SJCRH30 (cell line): ENCODE results near the gene CHD5. TPM values are rescaled to one million over a fixed set of nuclear protein-coding genes. Genes with fewer than 3 reads are reported as not detected.
A peak's percentile ranks its signal among the peaks of the same experiment; 100 is the strongest.

Source experiments
- DNase-seq, 2 experiments: peaks; one replicate each; pipeline ENCODE4 v3.0.0-alpha.2; 2015 to 2020
- H3K27ac ChIP-seq: fragments of 250-450 bp; sonication (Bioruptor Pico); 2 replicates; pipeline ENCODE4 v1.5.1; 2020; ENCODE audit warnings: mild to moderate bottlenecking, moderate library complexity
- H3K27me3 ChIP-seq: fragments of 250-450 bp; sonication (Bioruptor Pico); 2 replicates; pipeline ENCODE4 v1.5.1; 2020; ENCODE audit warnings: mild to moderate bottlenecking, moderate library complexity
- H3K36me3 ChIP-seq: fragments of 250-450 bp; sonication (Bioruptor Pico); 2 replicates; pipeline ENCODE4 v1.5.1; 2020; ENCODE audit warnings: mild to moderate bottlenecking, moderate library complexity
- H3K4me1 ChIP-seq: fragments of 250-450 bp; sonication (Bioruptor Pico); 2 replicates; pipeline ENCODE4 v1.5.1; 2020; ENCODE audit warnings: mild to moderate bottlenecking, moderate library complexity
- H3K4me3 ChIP-seq: fragments of 250-450 bp; sonication (Bioruptor Pico); 2 replicates; pipeline ENCODE4 v1.5.1; 2020; ENCODE audit warnings: mild to moderate bottlenecking, moderate library complexity
- H3K9me3 ChIP-seq: fragments of 250-450 bp; sonication (Bioruptor Pico); replicated peaks from 2 replicates; pipeline ENCODE4 v1.5.1; 2020; ENCODE audit warnings: mild to moderate bottlenecking, moderate library complexity
- total RNA-seq: library from RNA; depleted of rRNA; stranded (reverse); fragments of >200 nt; shearing (Covaris generic); gene quantifications from 2 replicates; pipeline ENCODE4 v1.2.3, GENCODE V29; 2014

CHD5 gene
- total RNA-seq, 1 experiment from 2014 or later: 0.06 TPM

DNA sequence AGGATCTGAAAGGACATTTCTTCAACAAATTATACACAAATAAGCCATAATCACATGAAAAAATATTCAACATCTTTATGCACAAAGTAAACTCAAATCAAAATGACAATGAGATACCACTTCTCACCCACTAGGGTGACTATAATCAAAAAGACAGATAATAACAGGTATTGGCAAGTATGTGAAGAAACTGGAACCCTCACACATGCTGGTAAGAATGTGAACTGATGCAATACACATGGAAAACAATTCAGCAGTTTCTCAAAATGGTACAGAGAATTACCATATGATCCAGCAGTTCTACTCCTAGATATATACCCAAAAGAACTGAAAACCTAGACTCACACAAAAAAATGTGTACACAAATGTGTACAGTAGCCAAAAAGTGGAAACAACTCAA, 62.5 kb downstream of the CHD5 start:
- H3K4me1 ChIP-seq: no peaks in the 10 kb centered on the region; the same call in 1 of the 2 replicates
- DNase-seq: no peak
- no peak overlapping the region for H3K4me3 ChIP-seq
- no peak overlapping the region for H3K27ac ChIP-seq
- H3K36me3 ChIP-seq: no peaks in the 10 kb centered on the region
- no peaks in the 10 kb centered on the region; the same call in 1 of the 2 replicates for H3K9me3 ChIP-seq
- H3K27me3 ChIP-seq: peaks cover 17% of the 10 kb centered on the region

- peaks cover 13% of the 10 kb centered on the region for H3K27me3 ChIP-seq
- no peaks in the 10 kb centered on the region for H3K36me3 ChIP-seq
- no peak overlapping the region for H3K4me3 ChIP-seq
- peaks cover 2% of the 10 kb centered on the region; the same call in 1 of the 2 replicates for H3K4me1 ChIP-seq
- no peak for DNase-seq
- no peak overlapping the region for H3K27ac ChIP-seq
- no peaks in the 10 kb centered on the region; the same call in 1 of the 2 replicates for H3K9me3 ChIP-seq
Measured at GRCh38 chr1:6117064-6117463, 63.1 kb downstream of the CHD5 start.

DNA sequence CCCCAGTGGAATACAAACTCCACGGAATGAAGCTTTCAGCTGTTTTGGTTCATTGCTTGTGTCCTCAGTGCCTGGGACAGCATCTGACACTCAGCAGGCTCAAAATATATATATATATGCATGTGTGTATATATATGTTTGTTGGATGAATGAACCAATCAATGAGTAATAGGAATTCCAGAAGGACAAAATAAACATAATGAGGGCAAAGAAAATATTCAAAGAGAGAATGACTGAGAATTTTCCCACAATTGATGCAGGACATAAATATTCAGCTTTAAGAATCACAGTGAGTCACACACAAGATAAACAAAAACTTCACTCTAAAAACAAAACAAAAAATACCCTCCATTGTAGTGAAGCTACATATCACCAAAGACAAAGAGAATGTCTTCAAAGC, 64.0 kb downstream of the CHD5 start:
- Histone ChIP-seq H3K4me1 (peaks cover 2% of the 10 kb centered on the region; the same call in 1 of the 2 replicates), H3K9me3 (no peaks in the 10 kb centered on the region; the same call in 1 of the 2 replicates), H3K36me3 (no peaks in the 10 kb centered on the region), H3K4me3 (no peak overlapping the region), H3K27ac (no peak overlapping the region), H3K27me3 (peaks cover 7% of the 10 kb centered on the region; the same call in 1 of the 2 replicates)
- DNase-seq: no peak

DNA sequence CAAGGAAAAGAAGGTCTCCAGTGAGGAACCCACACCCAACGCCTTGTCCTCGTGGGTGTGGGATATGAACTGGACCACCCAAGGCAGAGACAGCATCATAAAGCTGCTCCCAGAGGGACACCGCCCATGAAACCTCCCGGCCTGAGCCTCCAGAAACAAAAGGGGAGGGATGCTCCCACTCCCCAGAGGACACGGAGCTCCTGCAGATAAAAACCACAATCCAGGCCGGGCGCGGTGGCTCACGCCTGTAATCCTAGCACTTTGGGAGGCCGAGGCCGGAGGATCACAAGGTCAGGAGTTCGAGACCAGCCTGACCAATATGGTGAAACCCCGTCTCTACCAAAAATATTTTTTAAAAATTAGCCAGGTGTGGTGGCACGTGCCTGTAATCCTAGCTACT, 66.4 kb downstream of the CHD5 start:
- DNase-seq: no peak
- no peaks in the 10 kb centered on the region for H3K36me3 ChIP-seq
- H3K27me3 ChIP-seq: 0 out of 2 replicates have a peak, but pooled peaks cover 8% of the 10 kb centered on the region
- no peak overlapping the region for H3K27ac ChIP-seq
- H3K4me3 ChIP-seq: no peak overlapping the region
- H3K9me3 ChIP-seq: no peaks in the 10 kb centered on the region; the same call in 1 of the 2 replicates
- H3K4me1 ChIP-seq: peaks cover 2% of the 10 kb centered on the region; the same call in 1 of the 2 replicates

DNA sequence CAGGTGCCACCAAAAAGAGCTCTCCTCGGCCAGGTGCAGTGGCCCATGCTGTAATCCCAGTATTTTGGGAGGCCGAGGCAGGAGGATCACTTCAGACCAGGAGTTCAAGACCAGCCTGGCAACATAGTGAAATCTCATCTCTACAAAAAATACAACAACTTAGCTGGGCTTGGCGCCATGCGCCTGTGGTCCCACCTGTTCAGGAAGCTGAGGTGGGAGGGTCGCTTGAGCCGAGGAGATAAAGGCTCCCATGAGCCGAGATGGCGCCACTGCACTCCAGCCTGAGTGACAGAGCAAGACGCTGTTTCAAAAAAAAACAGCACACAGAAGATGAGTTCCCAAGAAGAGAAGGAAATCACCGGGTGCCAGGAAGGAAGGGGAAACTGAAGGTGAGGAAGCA, 67.0 kb downstream of the CHD5 start:
- peaks cover 2% of the 10 kb centered on the region; the same call in 1 of the 2 replicates for H3K4me1 ChIP-seq
- H3K27ac ChIP-seq: no peak overlapping the region
- no peaks in the 10 kb centered on the region for H3K36me3 ChIP-seq
- H3K27me3 ChIP-seq: 0 out of 2 replicates have a peak, but pooled peaks cover 8% of the 10 kb centered on the region
- DNase-seq: no peak
- H3K4me3 ChIP-seq: no peak overlapping the region
- no peaks in the 10 kb centered on the region; the same call in 1 of the 2 replicates for H3K9me3 ChIP-seq

DNA sequence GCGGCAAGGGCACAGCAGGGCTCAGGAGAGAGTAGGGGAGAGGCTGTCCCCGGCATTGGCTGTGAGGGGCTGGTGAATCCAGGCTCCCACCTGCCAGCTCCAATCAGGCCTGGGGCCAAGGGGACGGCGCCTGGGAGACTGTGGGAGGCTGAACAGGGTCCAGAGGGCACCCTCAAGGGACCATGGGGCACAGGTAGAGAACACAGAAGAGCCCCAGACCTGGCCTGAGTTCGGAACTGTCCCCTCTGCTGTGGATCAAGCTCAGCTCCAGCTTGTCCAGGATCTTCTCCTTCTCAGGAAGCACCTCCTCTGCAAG, 67.5 kb downstream of the CHD5 start:
- Histone ChIP-seq H3K36me3 (no peaks in the 10 kb centered on the region), H3K4me1 (peaks cover 2% of the 10 kb centered on the region; the same call in 1 of the 2 replicates), H3K9me3 (no peaks in the 10 kb centered on the region; the same call in 1 of the 2 replicates), H3K27me3 (0 out of 2 replicates have a peak, but pooled peaks cover 8% of the 10 kb centered on the region), H3K27ac (no peak overlapping the region), H3K4me3 (no peak overlapping the region)
- DNase-seq: no peak

- Histone ChIP-seq H3K4me1 (peaks cover 2% of the 10 kb centered on the region; the same call in 1 of the 2 replicates), H3K27ac (no peak overlapping the region)
- peak; percentile 62 to 64 for DNase-seq
Measured at GRCh38 chr1:6111991-6112689, 68.0 kb downstream of the CHD5 start.

GRCh38 chr1:6111571-6111970, 68.5 kb downstream of the CHD5 start:
- no peak overlapping the region for H3K4me3 ChIP-seq
- no peak overlapping the region for H3K27ac ChIP-seq
- peaks cover 2% of the 10 kb centered on the region; the same call in 1 of the 2 replicates for H3K4me1 ChIP-seq
- H3K36me3 ChIP-seq: no peaks in the 10 kb centered on the region
- H3K9me3 ChIP-seq: no peaks in the 10 kb centered on the region; the same call in 1 of the 2 replicates
- DNase-seq: no peak
- 0 out of 2 replicates have a peak, but pooled peaks cover 8% of the 10 kb centered on the region for H3K27me3 ChIP-seq

More at GRCh38 chr1:6111991-6112689, 68.0 kb downstream of the CHD5 start:
- H3K27me3 ChIP-seq: 0 out of 2 replicates have a peak, but pooled peaks cover 8% of the 10 kb centered on the region
- no peak overlapping the region for H3K4me3 ChIP-seq
- no peaks in the 10 kb centered on the region; the same call in 1 of the 2 replicates for H3K9me3 ChIP-seq
- H3K36me3 ChIP-seq: no peaks in the 10 kb centered on the region

GRCh38 chr1:6110326-6110725, 69.8 kb downstream of the CHD5 start:
- Histone ChIP-seq H3K36me3 (no peaks in the 10 kb centered on the region), H3K4me1 (peaks cover 2% of the 10 kb centered on the region; the same call in 1 of the 2 replicates), H3K9me3 (no peaks in the 10 kb centered on the region; the same call in 1 of the 2 replicates), H3K27ac (no peak overlapping the region), H3K4me3 (no peak overlapping the region), H3K27me3 (peaks cover 8% of the 10 kb centered on the region; the same call in 1 of the 2 replicates)
- DNase-seq: no peak

DNA sequence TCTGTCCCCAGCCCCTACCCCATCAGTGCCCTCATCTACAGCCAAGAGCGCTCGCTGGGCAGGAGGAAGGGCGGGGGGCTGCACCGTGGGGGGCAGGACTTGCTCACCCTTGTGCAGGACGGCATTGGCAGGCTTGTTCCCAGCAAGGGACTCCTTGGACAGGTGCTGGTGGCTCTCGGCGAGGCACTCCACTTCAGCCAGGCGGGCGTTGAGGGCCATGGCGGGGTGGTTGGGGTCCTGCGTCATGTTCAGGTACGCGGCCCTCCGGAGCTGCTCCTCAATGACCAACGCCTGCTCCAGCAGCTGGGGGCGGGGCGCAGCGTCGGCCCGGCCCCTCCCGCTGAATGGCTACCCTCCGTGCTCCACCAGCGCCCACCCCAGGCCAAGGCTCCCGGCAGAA, 70.4 kb downstream of the CHD5 start:
- no peaks in the 10 kb centered on the region; the same call in 1 of the 2 replicates for H3K9me3 ChIP-seq
- H3K36me3 ChIP-seq: no peaks in the 10 kb centered on the region
- no peak overlapping the region for H3K27ac ChIP-seq
- H3K27me3 ChIP-seq: peaks cover 12% of the 10 kb centered on the region
- H3K4me1 ChIP-seq: peaks cover 2% of the 10 kb centered on the region; the same call in 1 of the 2 replicates
- DNase-seq: no peak
- H3K4me3 ChIP-seq: no peak overlapping the region

DNA sequence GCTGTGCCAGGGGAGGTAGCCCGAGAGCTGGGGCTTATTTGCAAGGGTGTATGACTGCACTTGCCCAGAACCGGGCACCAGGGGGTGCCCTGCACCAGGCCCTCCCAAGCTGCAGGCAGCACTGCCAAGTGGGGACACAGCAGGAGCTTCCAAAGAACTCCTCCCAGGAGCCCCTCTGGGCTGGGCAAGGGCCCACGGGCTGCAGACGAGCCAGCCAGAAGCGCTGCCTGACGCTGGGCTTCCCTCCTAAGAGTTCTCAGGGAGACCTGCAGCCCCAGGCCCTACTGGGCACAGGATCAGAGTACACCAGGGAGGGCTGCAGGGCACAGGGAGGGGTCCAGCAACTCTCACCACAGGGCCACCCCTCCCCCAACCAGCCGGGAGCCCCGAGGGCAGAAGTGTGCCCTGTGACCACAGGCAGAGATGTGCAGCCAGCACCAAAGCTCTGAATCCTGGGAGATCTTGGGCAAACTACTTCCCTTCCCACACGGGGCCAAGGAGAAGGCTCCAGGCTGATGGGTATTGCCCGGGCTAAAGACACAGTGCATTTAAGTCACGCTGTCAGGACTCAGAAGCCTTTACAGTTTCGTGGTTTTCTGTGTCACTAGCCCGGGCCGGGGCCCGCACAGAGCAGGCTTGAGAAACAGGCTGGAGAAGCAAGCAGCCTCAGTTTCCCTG, 71.0 kb downstream of the CHD5 start:
- peak; percentile 47 to 48 for DNase-seq
- H3K36me3 ChIP-seq: no peaks in the 10 kb centered on the region
- peaks cover 2% of the 10 kb centered on the region; the same call in 1 of the 2 replicates for H3K4me1 ChIP-seq
- peaks cover 17% of the 10 kb centered on the region for H3K27me3 ChIP-seq
- no peak overlapping the region for H3K4me3 ChIP-seq
- no peaks in the 10 kb centered on the region; the same call in 1 of the 2 replicates for H3K9me3 ChIP-seq
- H3K27ac ChIP-seq: no peak overlapping the region

GRCh38 chr1:6108476-6108875, 71.6 kb downstream of the CHD5 start:
- peaks cover 2% of the 10 kb centered on the region; the same call in 1 of the 2 replicates for H3K4me1 ChIP-seq
- H3K9me3 ChIP-seq: no peaks in the 10 kb centered on the region
- H3K27ac ChIP-seq: no peak overlapping the region
- H3K36me3 ChIP-seq: no peaks in the 10 kb centered on the region
- no peak overlapping the region for H3K4me3 ChIP-seq
- DNase-seq: no peak
- peaks cover 21% of the 10 kb centered on the region for H3K27me3 ChIP-seq

DNA sequence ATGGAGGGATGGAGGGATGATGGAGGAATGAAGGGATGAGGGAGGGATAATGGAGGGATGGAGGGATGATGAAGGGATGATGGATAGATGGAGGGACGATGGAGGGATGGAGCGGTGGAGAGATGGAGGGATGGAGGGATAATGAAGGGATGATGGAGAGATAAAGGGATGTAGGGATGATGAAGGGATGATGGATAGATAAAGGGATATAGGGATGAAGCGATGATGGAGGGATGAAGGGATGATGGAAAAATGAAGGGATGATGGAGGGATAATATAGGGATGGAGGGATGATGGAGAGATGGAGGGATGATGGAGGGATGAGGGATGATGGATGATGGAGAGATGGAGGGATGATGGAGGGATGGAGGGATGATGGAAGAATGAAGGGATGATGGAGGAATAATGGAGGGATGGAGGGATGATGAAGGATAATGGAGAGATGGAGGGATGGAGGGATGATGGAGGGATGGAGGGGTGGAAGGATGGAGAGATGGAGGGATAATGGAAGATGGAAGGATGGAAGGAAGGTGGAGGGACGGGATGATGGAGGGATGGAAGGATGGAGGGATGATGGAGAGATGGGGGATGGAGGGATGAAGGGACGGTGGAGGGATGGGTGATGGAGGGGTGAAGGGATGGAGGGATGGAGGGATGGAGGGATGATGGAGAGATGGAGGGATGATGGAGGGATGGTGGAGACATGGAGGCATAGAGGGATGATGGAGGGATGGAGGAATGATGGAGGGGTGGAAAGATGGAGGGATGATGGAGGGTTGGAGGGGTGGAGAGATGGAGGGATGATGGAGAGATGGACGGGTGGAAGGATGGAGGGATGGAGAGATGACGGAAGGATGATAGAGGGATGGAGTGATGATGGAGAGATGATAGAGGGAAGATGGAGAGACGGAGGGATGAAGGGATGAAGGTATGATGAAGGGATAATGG, 72.4 kb downstream of the CHD5 start:
- Histone ChIP-seq H3K36me3 (no peaks in the 10 kb centered on the region), H3K9me3 (no peaks in the 10 kb centered on the region), H3K27me3 (peaks cover 25% of the 10 kb centered on the region), H3K4me3 (no peak overlapping the region), H3K4me1 (peaks cover 2% of the 10 kb centered on the region; the same call in 1 of the 2 replicates), H3K27ac (no peak overlapping the region)
- DNase-seq: no peak

- Histone ChIP-seq H3K36me3 (no peaks in the 10 kb centered on the region), H3K9me3 (no peaks in the 10 kb centered on the region), H3K4me1 (no peaks in the 10 kb centered on the region), H3K27me3 (peaks cover 32% of the 10 kb centered on the region), H3K4me3 (no peak overlapping the region), H3K27ac (no peak overlapping the region)
- no peak for DNase-seq
Measured at GRCh38 chr1:6106977-6107376, 73.1 kb downstream of the CHD5 start.
